ENCODE data around the gene NOL8. TPM values are rescaled to one million over a fixed set of nuclear protein-coding genes. Genes with fewer than 3 reads are reported as not detected.

NOL8 gene
- total and polyA plus RNA-seq, 3 donors from 2014 or later = 12.5 to 60.5 (median 46.0) TPM

GRCh38 chr9:92345582-92345981, 20.4 kb upstream of the NOL8 start:
- no peaks in the 10 kb centered on the region for H3K27me3 ChIP-seq
- intact Hi-C loops (cut with DNase I; ENCODE audit: low total_unique reads) = loop anchor here (10.0 kb wide), 1 partner anchor 299 kb away; no protein-coding TSS in a partner anchor
- H3K36me3 ChIP-seq (ENCODE audit: low read depth, missing control alignments) = no peaks in the 10 kb centered on the region
- no peak for DNase-seq
- no peaks in the 10 kb centered on the region for H3K4me1 ChIP-seq
- no peak for TF ChIP-seq CTCF (IDR thresholded peaks at IDR 0.05)
- no peak for TF ChIP-seq POLR2A (IDR thresholded peaks at IDR 0.05)
- H3K9me3 ChIP-seq = no peaks in the 10 kb centered on the region
- no peak overlapping the region for H3K27ac ChIP-seq
- no peak overlapping the region for H3K4me3 ChIP-seq

GRCh38 chr9:92342825-92343488, 17.8 kb upstream of the NOL8 start:
- intact Hi-C loops (cut with DNase I; ENCODE audit: low total_unique reads) = loop anchor here (10.0 kb wide), 1 partner anchor 302 kb away; no protein-coding TSS in a partner anchor
- no peak overlapping the region for H3K4me3 ChIP-seq
- no peak for DNase-seq
- WGBS, 2 donors = 75 to 76% methylated on average over 1 of the region's 1 CpG
- H3K4me1 ChIP-seq = no peaks in the 10 kb centered on the region
- no peak overlapping the region for H3K27ac ChIP-seq
- H3K27me3 ChIP-seq = no peaks in the 10 kb centered on the region
- H3K36me3 ChIP-seq (ENCODE audit: low read depth, missing control alignments) = no peaks in the 10 kb centered on the region
- no peak for TF ChIP-seq POLR2A (IDR thresholded peaks at IDR 0.05)
- TF ChIP-seq CTCF (IDR thresholded peaks at IDR 0.05) = peak in 1 of 3 experiments; percentile 4
- H3K9me3 ChIP-seq = no peaks in the 10 kb centered on the region

GRCh38 chr9:92341578-92341977, 16.4 kb upstream of the NOL8 start:
- 100% methylated on average over 1 of the region's 1 CpG for WGBS, 2 donors
- Histone ChIP-seq H3K9me3 (no peaks in the 10 kb centered on the region), H3K4me3 (no peak overlapping the region), H3K36me3 (ENCODE audit: low read depth, missing control alignments) (no peaks in the 10 kb centered on the region), H3K27ac (no peak overlapping the region), H3K4me1 (no peaks in the 10 kb centered on the region), H3K27me3 (no peaks in the 10 kb centered on the region)
- intact Hi-C loops (cut with DNase I; ENCODE audit: low total_unique reads) = loop anchor here (10.0 kb wide), 1 partner anchor 303 kb away; no protein-coding TSS in a partner anchor
- TF ChIP-seq POLR2A (IDR thresholded peaks at IDR 0.05) (no peak), CTCF (IDR thresholded peaks at IDR 0.05) (no peak)
- no peak for DNase-seq

GRCh38 chr9:92333282-92333634, 8.1 kb upstream of the NOL8 start:
- Histone ChIP-seq H3K36me3 (ENCODE audit: low read depth, missing control alignments) (no peaks in the 10 kb centered on the region), H3K4me3 (no peak overlapping the region), H3K27ac (no peak overlapping the region), H3K27me3 (no peaks in the 10 kb centered on the region), H3K4me1 (no peaks in the 10 kb centered on the region), H3K9me3 (no peaks in the 10 kb centered on the region)
- TF ChIP-seq CTCF (IDR thresholded peaks at IDR 0.05) (no peak), POLR2A (IDR thresholded peaks at IDR 0.05) (no peak)
- intact Hi-C loops (cut with DNase I; ENCODE audit: low total_unique reads) = no loop called here
- WGBS, 2 donors = 92% methylated on average over 2 of the region's 2 CpGs
- DNase-seq = no peak

Measured in testis (tissue), 3 donors.